HG03066 (cell line): ENCODE measurements around the gene ITPR3.

Experiments
- ATAC-seq: cut with Tn5 transposase; IDR thresholded peaks from one replicate; pipeline ENCODE4 v1.9.1; 2021; ENCODE audit warnings: low read depth; ENCODE audit not compliant: unreplicated experiment

Gene ITPR3

GRCh38 chr6:33633462-33634158 is 12.5 kb downstream of the ITPR3 start:
- ATAC-seq, result peak; percentile 55

- ATAC-seq, result no peak
Measured at GRCh38 chr6:33634161-33634727, 13.1 kb downstream of the ITPR3 start.

GRCh38 chr6:33634946-33635345 is 13.8 kb downstream of the ITPR3 start:
- no peak for ATAC-seq

GRCh38 chr6:33636655-33637054 is 15.5 kb downstream of the ITPR3 start:
- ATAC-seq, result no peak

- ATAC-seq, result no peak
Measured at GRCh38 chr6:33638556-33638955, 17.4 kb downstream of the ITPR3 start.

- no peak for ATAC-seq
Measured at GRCh38 chr6:33639559-33639958, 18.4 kb downstream of the ITPR3 start.

GRCh38 chr6:33640361-33640760 is 19.2 kb downstream of the ITPR3 start:
- ATAC-seq, result no peak

GRCh38 chr6:33641144-33641543 is 20.0 kb downstream of the ITPR3 start:
- no peak for ATAC-seq

- ATAC-seq, result no peak
Measured at GRCh38 chr6:33641602-33642001, 20.5 kb downstream of the ITPR3 start.

- ATAC-seq, result no peak
Measured at GRCh38 chr6:33642897-33643296, 21.8 kb downstream of the ITPR3 start.

GRCh38 chr6:33651403-33651802 is 30.3 kb downstream of the ITPR3 start:
- no peak for ATAC-seq

GRCh38 chr6:33652002-33652401 is 30.9 kb downstream of the ITPR3 start:
- ATAC-seq, result no peak

GRCh38 chr6:33654831-33655554 is 33.9 kb downstream of the ITPR3 start:
- no peak for ATAC-seq

GRCh38 chr6:33656844-33657243 is 35.7 kb downstream of the ITPR3 start:
- ATAC-seq, result no peak

- no peak for ATAC-seq
Measured at GRCh38 chr6:33658982-33659689, 38.0 kb downstream of the ITPR3 start.

- no peak for ATAC-seq
Measured at GRCh38 chr6:33659986-33660385, 38.9 kb downstream of the ITPR3 start.

GRCh38 chr6:33661106-33661838 is 40.1 kb downstream of the ITPR3 start:
- ATAC-seq, result no peak

GRCh38 chr6:33662318-33662717 is 41.2 kb downstream of the ITPR3 start:
- ATAC-seq, result no peak

- ATAC-seq, result no peak
Measured at GRCh38 chr6:33663028-33663427, 41.9 kb downstream of the ITPR3 start.

GRCh38 chr6:33663727-33664449 is 42.8 kb downstream of the ITPR3 start:
- no peak for ATAC-seq
